HG03175 (cell line): ENCODE data around the gene RAB1B.
"Not testable (repeated sequence)": the region's sequence is repeated elsewhere in the genome, so short reads cannot be mapped to it uniquely, and the experiment has no call there.

Source experiments
- ATAC-seq: cut with Tn5 transposase; IDR thresholded peaks from one replicate; pipeline ENCODE4 v1.9.1; 2021; ENCODE audit warnings: mild to moderate bottlenecking, moderate library complexity; ENCODE audit not compliant: unreplicated experiment

RAB1B gene

DNA sequence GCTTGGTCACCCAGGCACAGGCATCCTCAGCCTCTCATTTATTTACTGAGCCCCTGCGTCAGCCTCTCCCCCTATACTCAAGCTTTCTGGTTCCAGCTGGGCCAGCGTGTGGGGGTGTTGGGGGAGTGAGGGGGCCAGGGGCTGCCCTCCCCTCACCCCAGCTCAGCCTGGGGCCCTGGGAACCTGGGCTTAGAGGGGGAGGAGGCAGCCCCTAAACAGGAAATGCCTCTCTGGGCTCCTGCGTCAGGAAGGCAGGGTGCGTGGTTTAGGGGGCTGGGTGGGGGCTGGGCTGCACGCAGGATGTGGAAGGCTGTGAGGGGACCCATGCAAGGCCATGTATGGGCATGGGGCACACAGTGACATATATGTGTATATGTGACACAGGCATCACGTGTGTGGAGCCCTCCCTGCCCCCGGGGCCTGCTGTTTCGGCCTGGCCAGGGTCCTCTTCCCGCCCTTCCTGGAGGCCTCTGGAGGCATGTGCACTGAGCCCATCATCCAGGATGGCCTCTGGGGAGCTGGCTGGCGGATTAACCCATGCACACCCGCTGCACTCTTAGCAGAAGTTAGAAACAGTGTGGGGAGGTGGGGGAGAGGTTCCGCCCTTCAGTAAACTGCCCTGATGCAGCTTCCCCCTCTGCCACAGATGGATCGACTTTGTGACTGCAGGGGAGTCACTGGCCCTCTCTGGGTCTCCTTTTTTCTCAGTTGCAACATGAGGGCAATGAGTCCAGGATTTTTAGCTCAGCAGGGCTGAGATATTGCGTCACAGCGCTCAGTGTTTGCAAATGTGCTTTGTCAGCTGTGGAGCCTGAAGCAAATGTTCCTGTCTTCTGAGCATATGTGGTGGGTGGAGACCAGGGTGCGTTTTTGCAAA is 49.5 kb downstream of the RAB1B start:
- ATAC-seq: no peak

DNA sequence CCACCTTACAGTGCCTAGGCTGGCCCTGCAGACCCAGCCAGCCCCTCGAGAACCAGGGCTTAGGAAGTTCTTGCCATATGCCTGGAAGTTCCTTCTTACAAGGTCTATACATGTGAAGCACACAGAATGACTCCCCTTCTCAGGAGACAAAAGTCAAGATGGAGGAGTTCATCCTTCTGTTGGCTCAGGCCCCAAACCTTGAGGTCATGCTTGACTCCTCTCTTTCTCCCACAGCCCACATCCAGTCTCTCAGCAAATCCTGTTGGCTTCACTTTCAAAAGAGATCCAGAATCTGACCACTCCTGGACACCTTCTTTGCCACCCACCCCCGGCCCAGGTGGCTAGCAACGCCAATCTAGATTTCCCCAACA is 50.1 kb downstream of the RAB1B start:
- ATAC-seq: no peak

GRCh38 chr11:66320289-66320688 is 51.9 kb downstream of the RAB1B start:
- ATAC-seq: not testable (repeated sequence)

DNA sequence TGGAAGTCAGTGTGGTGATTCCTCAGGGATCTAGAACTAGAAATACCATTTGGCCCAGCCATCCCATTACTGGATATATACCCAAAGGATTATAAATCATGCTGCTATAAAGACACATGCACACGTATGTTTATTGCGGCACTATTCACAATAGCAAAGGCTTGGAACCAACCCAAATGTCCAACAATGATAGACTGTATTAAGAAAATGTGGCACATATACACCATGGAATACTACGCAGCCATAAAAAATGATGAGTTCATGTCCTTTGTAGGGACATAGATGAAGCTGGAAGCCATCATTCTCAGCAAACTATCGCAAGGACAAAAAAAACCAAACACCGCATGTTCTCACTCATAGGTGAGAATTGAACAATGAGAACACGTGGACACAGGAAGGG is 52.3 kb downstream of the RAB1B start:
- not testable (repeated sequence) for ATAC-seq

DNA sequence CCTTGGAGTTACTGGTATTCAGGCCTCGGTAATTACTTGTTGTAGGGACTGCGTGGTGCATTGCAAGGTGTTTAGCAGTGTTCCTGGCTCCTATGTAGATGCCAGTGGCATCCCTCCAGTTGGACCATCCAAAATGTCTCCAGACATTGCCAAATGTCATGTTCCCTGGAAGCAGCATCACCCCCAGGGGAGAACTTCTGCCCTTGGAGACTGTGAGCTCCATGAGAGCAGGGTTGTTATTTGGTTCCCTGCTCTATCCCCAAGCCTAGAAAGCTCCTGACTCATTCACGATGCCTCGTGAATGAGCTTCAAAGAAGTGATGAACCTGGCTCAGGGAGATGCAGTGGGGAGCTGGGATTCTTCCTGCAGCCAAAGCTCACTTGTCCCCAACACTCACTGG is 53.2 kb downstream of the RAB1B start:
- no peak for ATAC-seq

GRCh38 chr11:66322732-66323427 is 54.4 kb downstream of the RAB1B start:
- no peak for ATAC-seq

DNA sequence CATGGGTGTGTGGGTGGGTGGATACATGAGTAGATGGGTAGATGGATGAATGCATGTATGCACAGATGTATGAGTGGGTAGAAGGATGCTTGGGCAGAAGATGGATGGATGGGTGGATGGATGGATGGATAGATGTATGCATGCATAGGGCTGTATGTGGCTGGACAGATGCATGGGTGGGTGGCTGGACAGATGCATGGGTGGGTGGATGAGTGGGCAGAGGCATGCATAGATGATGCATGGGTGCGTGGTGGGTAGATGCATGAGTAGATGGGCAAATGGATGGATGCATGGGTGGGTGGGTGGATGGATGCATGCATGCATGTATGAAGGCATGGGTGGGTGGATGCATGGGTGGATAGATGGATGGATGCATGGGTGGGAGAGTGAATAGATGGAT is 55.2 kb downstream of the RAB1B start:
- no peak for ATAC-seq

DNA sequence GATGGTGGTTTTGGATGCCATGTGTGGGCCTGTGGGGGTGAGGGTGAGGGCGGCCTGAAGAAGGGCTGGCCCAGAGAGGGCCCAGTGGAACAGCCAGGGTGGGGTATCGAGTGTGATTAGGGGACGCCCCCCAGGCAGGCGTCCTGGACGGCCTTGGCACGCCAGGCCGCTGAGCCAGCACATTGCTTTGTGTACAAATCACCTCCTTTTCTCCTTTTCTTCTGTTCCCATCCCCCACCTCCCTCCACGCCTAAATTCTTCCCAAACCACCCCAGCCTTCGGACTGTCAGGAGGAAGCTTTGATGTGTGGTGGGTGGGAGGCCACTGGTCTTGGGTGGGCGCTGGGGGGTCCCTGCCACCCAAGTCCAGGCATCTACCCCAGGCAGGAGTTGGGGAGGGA is 56.2 kb downstream of the RAB1B start:
- no peak for ATAC-seq

DNA sequence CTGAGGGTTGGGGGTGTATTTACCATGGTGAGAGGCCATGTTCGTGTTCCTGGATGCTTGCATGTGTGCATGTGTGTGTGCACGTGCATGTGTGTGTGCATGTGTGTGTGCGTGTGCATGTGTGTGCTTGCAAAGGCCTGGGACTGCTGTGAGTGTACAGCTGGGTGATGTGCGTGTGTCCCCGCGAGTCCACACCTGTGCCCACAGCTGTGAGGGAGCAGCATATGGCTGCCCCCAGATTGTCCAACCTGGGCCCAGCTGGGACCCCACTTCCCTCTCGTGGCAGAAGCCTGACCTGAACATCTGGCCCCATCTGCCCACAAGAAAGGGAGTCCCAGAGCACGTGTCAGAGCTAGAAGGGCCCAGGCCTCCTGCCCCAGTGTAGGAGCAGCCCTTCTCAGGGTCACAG is 56.8 kb downstream of the RAB1B start:
- no peak for ATAC-seq

GRCh38 chr11:66326261-66327111 is 58.0 kb downstream of the RAB1B start:
- no peak for ATAC-seq
